ENCODE results near the gene TMEM131L. TPM values are rescaled to one million over a fixed set of nuclear protein-coding genes. Genes with fewer than 3 reads are reported as not detected.
A peak's percentile ranks its signal among the peaks of the same experiment; 100 is the strongest.
"Not testable (repeated sequence)": the region's sequence is repeated elsewhere in the genome, so short reads cannot be mapped to it uniquely, and the experiment has no call there.

Gene TMEM131L
- polyA plus RNA-seq, 4 donors, result 0.22 to 9.1 (median 1.9) TPM

- Histone ChIP-seq H3K4me3 (ENCODE audit: low read depth in 1 of 3, low read length in 3 of 3) (peak overlapping the region; percentile 65 to 93 (median 83)), H3K9me3 (ENCODE audit: control insufficient read depth in 2 of 2, insufficient read depth in 1 of 2, low read depth in 1 of 2, low read length in 1 of 2) (no peaks in the 10 kb centered on the region), H3K4me1 (ENCODE audit: control insufficient read depth in 3 of 3, insufficient read depth in 2 of 3, low read depth in 1 of 3, low read length in 2 of 3) (peaks cover 0 to 7% (median 5%) of the 10 kb centered on the region in 3 donors), H3K27me3 (ENCODE audit: control insufficient read depth in 3 of 3, insufficient read depth in 3 of 3, low read length in 3 of 3) (peaks cover 0 to 2% (median 0%) of the 10 kb centered on the region in 3 donors), H3K27ac (ENCODE audit: low read depth in 1 of 3, low read length in 2 of 3) (peak overlapping the region; percentile 23 to 93 (median 27)), H3K36me3 (ENCODE audit: control insufficient read depth in 3 of 3, insufficient read depth in 2 of 3, low read depth in 1 of 3, low read length in 3 of 3) (no peaks in the 10 kb centered on the region)
- DNase-seq, result peak; percentile 58 to 75
- 1% methylated on average over 41 to 43 of the region's 43 CpGs for WGBS, 3 donors
- FAIRE-seq, result no peak
Observed at GRCh38 chr4:153466949-153467896, 1.1 kb downstream of the TMEM131L start.

DNA sequence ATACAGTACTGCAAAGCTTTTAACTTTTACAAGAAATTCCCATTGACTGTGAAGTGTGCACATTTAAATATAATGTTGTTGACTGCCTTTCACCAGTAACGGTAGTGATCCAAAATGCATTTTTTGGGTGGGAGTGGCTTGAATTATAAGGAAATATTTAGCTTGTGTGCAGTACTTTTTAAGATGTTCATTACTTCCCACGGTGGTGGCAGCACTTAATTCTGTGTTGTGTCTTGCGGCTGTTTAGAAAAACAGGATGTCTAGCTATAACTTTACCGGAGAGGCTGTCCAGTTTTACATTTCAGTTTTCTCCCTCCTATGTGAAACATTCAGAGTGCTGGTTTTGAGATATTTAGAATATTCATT lies 1.7 kb downstream of the TMEM131L start:
- Histone ChIP-seq H3K9me3 (ENCODE audit: control insufficient read depth in 2 of 2, insufficient read depth in 1 of 2, low read depth in 1 of 2, low read length in 1 of 2) (no peaks in the 10 kb centered on the region), H3K27me3 (ENCODE audit: control insufficient read depth in 3 of 3, insufficient read depth in 3 of 3, low read length in 3 of 3) (peaks cover 0 to 2% (median 0%) of the 10 kb centered on the region in 3 donors), H3K4me3 (ENCODE audit: low read depth in 1 of 3, low read length in 3 of 3) (peak overlapping the region in 2 of 3 donors; percentile 31 to 65), H3K36me3 (ENCODE audit: control insufficient read depth in 3 of 3, insufficient read depth in 2 of 3, low read depth in 1 of 3, low read length in 3 of 3) (no peaks in the 10 kb centered on the region), H3K27ac (ENCODE audit: low read depth in 1 of 3, low read length in 2 of 3) (no peak overlapping the region), H3K4me1 (ENCODE audit: control insufficient read depth in 3 of 3, insufficient read depth in 2 of 3, low read depth in 1 of 3, low read length in 2 of 3) (peaks cover 0 to 7% (median 5%) of the 10 kb centered on the region in 3 donors)
- FAIRE-seq (no peak), DNase-seq (no peak)
- WGBS, 3 donors, result 20 to 48% (median 34%) methylated on average over 4 of the region's 4 CpGs

GRCh38 chr4:153468587-153468986 lies 2.4 kb downstream of the TMEM131L start:
- Histone ChIP-seq H3K9me3 (ENCODE audit: control insufficient read depth in 2 of 2, insufficient read depth in 1 of 2, low read depth in 1 of 2, low read length in 1 of 2) (no peaks in the 10 kb centered on the region), H3K4me1 (ENCODE audit: control insufficient read depth in 3 of 3, insufficient read depth in 2 of 3, low read depth in 1 of 3, low read length in 2 of 3) (peaks cover 0 to 7% (median 5%) of the 10 kb centered on the region in 3 donors), H3K4me3 (ENCODE audit: low read depth in 1 of 3, low read length in 3 of 3) (no peak overlapping the region), H3K27me3 (ENCODE audit: control insufficient read depth in 3 of 3, insufficient read depth in 3 of 3, low read length in 3 of 3) (peaks cover 0 to 2% (median 0%) of the 10 kb centered on the region in 3 donors), H3K27ac (ENCODE audit: low read depth in 1 of 3, low read length in 2 of 3) (peak overlapping the region in 1 of 3 donors; percentile 33), H3K36me3 (ENCODE audit: control insufficient read depth in 3 of 3, insufficient read depth in 2 of 3, low read depth in 1 of 3, low read length in 3 of 3) (peaks cover 0 to 2% (median 0%) of the 10 kb centered on the region in 3 donors)
- 45 to 58% (median 49%) methylated on average over 1 of the region's 1 CpG for WGBS, 3 donors
- DNase-seq, result no peak
- no peak for FAIRE-seq

DNA sequence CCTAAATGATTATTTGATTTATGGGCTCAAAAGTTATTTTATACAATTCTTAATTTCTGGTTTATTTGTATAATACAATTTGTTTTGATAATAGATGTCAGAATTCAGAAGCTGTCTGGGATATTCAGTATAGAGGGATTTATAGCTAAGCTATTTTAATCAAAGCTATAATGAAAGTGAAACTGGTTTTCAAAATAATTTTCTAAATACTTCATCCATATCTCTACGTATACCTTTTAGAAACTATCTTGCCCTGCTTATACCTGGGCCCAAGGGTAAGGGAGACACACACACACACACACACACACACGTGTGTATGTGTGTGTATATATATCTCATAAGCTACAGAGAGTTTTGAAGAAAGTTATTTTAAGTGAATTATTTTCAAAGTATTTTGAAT lies 2.9 kb downstream of the TMEM131L start:
- FAIRE-seq, result no peak
- Histone ChIP-seq H3K4me3 (ENCODE audit: low read depth in 1 of 3, low read length in 3 of 3) (no peak overlapping the region), H3K36me3 (ENCODE audit: control insufficient read depth in 3 of 3, insufficient read depth in 2 of 3, low read depth in 1 of 3, low read length in 3 of 3) (peaks cover 0 to 2% (median 0%) of the 10 kb centered on the region in 3 donors), H3K27ac (ENCODE audit: low read depth in 1 of 3, low read length in 2 of 3) (peak overlapping the region in 1 of 3 donors; percentile 69), H3K27me3 (ENCODE audit: control insufficient read depth in 3 of 3, insufficient read depth in 3 of 3, low read length in 3 of 3) (peaks cover 0 to 2% (median 0%) of the 10 kb centered on the region in 3 donors), H3K9me3 (ENCODE audit: control insufficient read depth in 2 of 2, insufficient read depth in 1 of 2, low read depth in 1 of 2, low read length in 1 of 2) (no peaks in the 10 kb centered on the region), H3K4me1 (ENCODE audit: control insufficient read depth in 3 of 3, insufficient read depth in 2 of 3, low read depth in 1 of 3, low read length in 2 of 3) (peaks cover 0 to 7% (median 5%) of the 10 kb centered on the region in 3 donors)
- 8 to 20% (median 9%) methylated on average over 2 of the region's 2 CpGs for WGBS, 3 donors
- no peak for DNase-seq

DNA sequence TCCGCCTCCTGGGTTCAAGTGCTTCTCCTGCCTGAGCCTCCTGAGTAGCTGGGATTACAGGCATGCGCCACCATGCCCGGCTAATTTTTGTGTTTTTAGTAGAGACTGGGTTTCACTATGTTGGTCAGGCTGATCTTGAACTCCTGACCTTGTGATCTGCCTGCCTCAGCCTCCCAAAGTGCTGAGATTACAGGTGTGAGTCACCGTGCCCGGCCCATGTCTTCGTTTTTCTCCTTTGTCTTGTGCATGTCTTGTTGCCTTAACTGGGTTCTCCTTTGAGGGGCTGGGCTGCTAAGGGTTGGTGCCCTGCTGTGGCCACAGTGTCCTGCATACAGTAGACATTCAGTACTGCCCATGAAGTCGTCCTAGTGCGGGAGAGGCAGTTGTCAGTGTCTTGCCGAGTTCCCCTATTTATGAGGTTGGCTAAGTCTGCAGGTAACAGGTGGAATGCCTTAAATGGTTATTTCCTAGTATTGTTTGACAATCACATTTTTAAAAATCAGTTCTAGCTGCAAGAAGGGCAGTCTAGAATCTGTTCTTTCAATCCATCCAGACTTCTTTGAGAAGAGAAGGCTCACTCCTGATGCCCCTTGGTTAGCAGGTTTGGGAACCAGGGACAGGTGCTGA lies 5.0 kb downstream of the TMEM131L start:
- FAIRE-seq; DNase-seq; H3K36me3 ChIP-seq (ENCODE audit: control insufficient read depth in 3 of 3, insufficient read depth in 2 of 3, low read depth in 1 of 3, low read length in 3 of 3); H3K4me3 ChIP-seq (ENCODE audit: low read depth in 1 of 3, low read length in 3 of 3); H3K4me1 ChIP-seq (ENCODE audit: control insufficient read depth in 3 of 3, insufficient read depth in 2 of 3, low read depth in 1 of 3, low read length in 2 of 3); H3K9me3 ChIP-seq (ENCODE audit: control insufficient read depth in 2 of 2, insufficient read depth in 1 of 2, low read depth in 1 of 2, low read length in 1 of 2); H3K27me3 ChIP-seq (ENCODE audit: control insufficient read depth in 3 of 3, insufficient read depth in 3 of 3, low read length in 3 of 3): not testable (repeated sequence)
- peak overlapping the region in 2 of 3 donors; percentile 44 to 64 for H3K27ac ChIP-seq (ENCODE audit: low read depth in 1 of 3, low read length in 2 of 3)
- WGBS, 3 donors, result 73 to 80% (median 78%) methylated on average over 9 of the region's 9 CpGs

DNA sequence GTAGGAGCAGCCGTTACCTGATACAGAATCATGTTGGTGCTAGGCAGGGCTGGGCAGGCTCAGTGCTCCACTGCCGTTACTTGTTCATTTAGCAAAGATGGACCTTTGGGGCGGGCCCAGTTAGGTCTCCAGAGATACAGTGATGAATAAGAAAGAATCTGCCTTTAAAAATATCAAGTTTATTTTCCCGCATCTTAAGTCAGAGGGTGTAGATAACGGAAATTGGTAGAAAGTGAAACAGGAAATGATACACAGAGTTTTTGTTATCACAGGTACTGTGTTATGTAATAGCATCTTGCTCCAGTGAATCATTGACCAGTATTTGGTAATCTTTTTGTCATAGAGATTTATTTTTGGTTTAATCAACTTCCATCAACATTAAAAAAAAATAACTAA lies 5.5 kb downstream of the TMEM131L start:
- no peak for FAIRE-seq
- H3K4me1 ChIP-seq (ENCODE audit: control insufficient read depth in 3 of 3, insufficient read depth in 2 of 3, low read depth in 1 of 3, low read length in 2 of 3), result peaks cover 0 to 7% (median 0%) of the 10 kb centered on the region in 3 donors
- WGBS, 3 donors, result 37 to 49% (median 43%) methylated on average over 5 of the region's 5 CpGs
- peak overlapping the region in 2 of 3 donors; percentile 44 to 64 for H3K27ac ChIP-seq (ENCODE audit: low read depth in 1 of 3, low read length in 2 of 3)
- no peak overlapping the region for H3K4me3 ChIP-seq (ENCODE audit: low read depth in 1 of 3, low read length in 3 of 3)
- H3K27me3 ChIP-seq (ENCODE audit: control insufficient read depth in 3 of 3, insufficient read depth in 3 of 3, low read length in 3 of 3), result no peaks in the 10 kb centered on the region
- peaks cover 0 to 8% (median 3%) of the 10 kb centered on the region in 3 donors for H3K36me3 ChIP-seq (ENCODE audit: control insufficient read depth in 3 of 3, insufficient read depth in 2 of 3, low read depth in 1 of 3, low read length in 3 of 3)
- DNase-seq, result peak in 1 of 2 donors; percentile 44
- no peaks in the 10 kb centered on the region for H3K9me3 ChIP-seq (ENCODE audit: control insufficient read depth in 2 of 2, insufficient read depth in 1 of 2, low read depth in 1 of 2, low read length in 1 of 2)

- no peak for FAIRE-seq
- DNase-seq, result no peak
- 88 to 95% (median 89%) methylated on average over 5 of the region's 5 CpGs for WGBS, 3 donors
- Histone ChIP-seq H3K36me3 (ENCODE audit: control insufficient read depth in 3 of 3, insufficient read depth in 2 of 3, low read depth in 1 of 3, low read length in 3 of 3) (peaks cover 0 to 8% (median 3%) of the 10 kb centered on the region in 3 donors), H3K4me1 (ENCODE audit: control insufficient read depth in 3 of 3, insufficient read depth in 2 of 3, low read depth in 1 of 3, low read length in 2 of 3) (peaks cover 0 to 7% (median 0%) of the 10 kb centered on the region in 3 donors), H3K27me3 (ENCODE audit: control insufficient read depth in 3 of 3, insufficient read depth in 3 of 3, low read length in 3 of 3) (no peaks in the 10 kb centered on the region), H3K9me3 (ENCODE audit: control insufficient read depth in 2 of 2, insufficient read depth in 1 of 2, low read depth in 1 of 2, low read length in 1 of 2) (no peaks in the 10 kb centered on the region), H3K4me3 (ENCODE audit: low read depth in 1 of 3, low read length in 3 of 3) (no peak overlapping the region), H3K27ac (ENCODE audit: low read depth in 1 of 3, low read length in 2 of 3) (no peak overlapping the region)
Observed at GRCh38 chr4:153472122-153473037, 6.2 kb downstream of the TMEM131L start.

All from small intestine (tissue), 7 donors.